Measurements from ENCODE around the gene EEF1G. TPM values are rescaled to one million over a fixed set of nuclear protein-coding genes. Genes with fewer than 3 reads are reported as not detected.

Gene EEF1G
- total RNA-seq, 4 donors from 2014 or later = 650 to 1,310 (median 1,178) TPM

- no peak for TF ChIP-seq CTCF (IDR thresholded peaks at IDR 0.05; ENCODE audit: low read depth)
These were observed 16.6 kb downstream of the EEF1G start for GRCh38 chr11:62556875-62557631.

GRCh38 chr11:62556108-62556874 is 17.4 kb downstream of the EEF1G start:
- no peak for TF ChIP-seq CTCF (IDR thresholded peaks at IDR 0.05; ENCODE audit: low read depth)

DNA sequence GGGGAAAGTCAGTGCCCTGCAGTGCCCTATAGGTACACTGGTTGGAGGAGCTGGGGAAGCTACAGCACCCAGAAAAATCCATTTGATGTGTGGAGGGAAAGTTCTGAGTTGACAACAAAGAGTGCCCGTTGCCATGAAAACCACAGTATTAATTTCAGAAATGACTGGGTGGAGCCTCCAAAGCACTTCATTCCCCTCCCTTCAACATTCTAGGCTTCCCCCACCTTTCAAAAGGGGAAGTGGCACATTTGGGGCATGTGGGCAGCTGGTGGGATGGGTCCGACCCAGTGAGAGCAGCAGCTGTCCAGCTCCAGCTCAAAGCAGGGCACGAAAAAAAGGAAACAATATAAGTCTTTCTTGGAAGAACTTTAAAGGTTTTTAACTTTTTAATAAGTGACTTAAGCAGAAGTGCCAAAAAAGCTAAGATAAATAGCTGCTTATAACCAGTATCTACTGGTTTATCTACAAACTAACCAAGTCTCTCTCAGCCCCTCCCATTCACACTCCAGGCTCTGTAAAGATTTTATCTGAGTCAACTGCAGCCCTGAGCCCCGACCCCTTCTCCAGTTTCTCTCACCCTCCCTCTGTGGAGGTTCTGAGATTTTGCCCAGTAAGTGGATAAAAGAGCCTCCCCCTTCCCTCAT is 18.1 kb downstream of the EEF1G start:
- TF ChIP-seq CTCF (IDR thresholded peaks at IDR 0.05; ENCODE audit: low read depth) = no peak

- TF ChIP-seq CTCF (IDR thresholded peaks at IDR 0.05; ENCODE audit: low read depth) = no peak
These were observed 19.1 kb downstream of the EEF1G start for GRCh38 chr11:62554387-62555167.

GRCh38 chr11:62553839-62554361 is 19.8 kb downstream of the EEF1G start:
- no peak for TF ChIP-seq CTCF (IDR thresholded peaks at IDR 0.05; ENCODE audit: low read depth)

- TF ChIP-seq CTCF (IDR thresholded peaks at IDR 0.05; ENCODE audit: low read depth) = no peak
These were observed 20.4 kb downstream of the EEF1G start for GRCh38 chr11:62553080-62553838.
